Subcutaneous adipose tissue (tissue), 4 donors: ENCODE results near the gene SLC7A9. TPM values are rescaled to one million over a fixed set of nuclear protein-coding genes. Genes with fewer than 3 reads are reported as not detected.

Experiments
- total RNA-seq, 4 donors: library from RNA; depleted of rRNA; stranded (reverse); fragments of >200 nt; gene quantifications; one replicate each; pipeline ENCODE4 v1.1.0, GENCODE V29; 2016
- TF ChIP-seq, protein P1 (sequence below): fragments of 450-650 bp; IDR thresholded peaks from one replicate; pipeline ENCODE4 v1.5.1; 2016; ENCODE audit warnings: low read depth, mild to moderate bottlenecking, control low read depth, antibody characterized with exemption, moderate library complexity

Gene SLC7A9
- total RNA-seq, 4 donors from 2014 or later: 0.22 TPM; not detected in 3

DNA sequence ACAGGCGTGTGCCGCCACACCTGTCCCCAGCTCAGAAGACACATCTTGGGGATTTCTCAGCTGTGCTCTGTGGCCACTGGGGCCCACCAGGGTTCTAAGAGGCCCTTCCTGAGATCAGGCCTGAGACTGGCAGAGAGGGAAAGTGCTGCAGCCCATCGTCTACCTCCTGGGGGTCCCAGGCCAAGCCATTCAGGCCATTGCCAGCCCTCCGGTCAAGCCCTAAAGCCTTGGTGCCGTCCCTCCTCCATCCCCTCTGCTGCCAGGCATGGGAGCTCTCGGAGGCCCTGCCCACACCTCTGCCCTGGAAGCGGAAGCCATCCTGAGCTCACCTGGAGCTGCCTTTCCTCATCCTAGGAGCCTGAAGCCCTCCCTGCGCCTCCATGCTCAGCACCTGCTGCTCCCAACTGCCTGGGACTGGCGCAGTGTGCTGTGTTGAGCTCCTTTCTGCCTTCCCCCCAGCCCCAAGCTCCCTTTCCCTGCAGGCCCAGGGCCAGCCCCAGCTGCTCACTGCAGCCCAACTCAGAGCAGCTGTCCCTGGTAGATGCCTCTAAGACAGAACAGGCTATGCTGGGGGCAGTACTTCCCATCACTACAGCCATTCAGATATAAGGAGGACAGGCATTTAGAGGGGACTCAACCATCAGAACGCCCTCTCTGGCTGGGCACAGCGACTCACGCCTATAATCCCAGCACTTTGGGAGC is 2.9 kb downstream of the SLC7A9 start:
- TF ChIP-seq, protein P1, sequence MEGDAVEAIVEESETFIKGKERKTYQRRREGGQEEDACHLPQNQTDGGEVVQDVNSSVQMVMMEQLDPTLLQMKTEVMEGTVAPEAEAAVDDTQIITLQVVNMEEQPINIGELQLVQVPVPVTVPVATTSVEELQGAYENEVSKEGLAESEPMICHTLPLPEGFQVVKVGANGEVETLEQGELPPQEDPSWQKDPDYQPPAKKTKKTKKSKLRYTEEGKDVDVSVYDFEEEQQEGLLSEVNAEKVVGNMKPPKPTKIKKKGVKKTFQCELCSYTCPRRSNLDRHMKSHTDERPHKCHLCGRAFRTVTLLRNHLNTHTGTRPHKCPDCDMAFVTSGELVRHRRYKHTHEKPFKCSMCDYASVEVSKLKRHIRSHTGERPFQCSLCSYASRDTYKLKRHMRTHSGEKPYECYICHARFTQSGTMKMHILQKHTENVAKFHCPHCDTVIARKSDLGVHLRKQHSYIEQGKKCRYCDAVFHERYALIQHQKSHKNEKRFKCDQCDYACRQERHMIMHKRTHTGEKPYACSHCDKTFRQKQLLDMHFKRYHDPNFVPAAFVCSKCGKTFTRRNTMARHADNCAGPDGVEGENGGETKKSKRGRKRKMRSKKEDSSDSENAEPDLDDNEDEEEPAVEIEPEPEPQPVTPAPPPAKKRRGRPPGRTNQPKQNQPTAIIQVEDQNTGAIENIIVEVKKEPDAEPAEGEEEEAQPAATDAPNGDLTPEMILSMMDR: no peak

DNA sequence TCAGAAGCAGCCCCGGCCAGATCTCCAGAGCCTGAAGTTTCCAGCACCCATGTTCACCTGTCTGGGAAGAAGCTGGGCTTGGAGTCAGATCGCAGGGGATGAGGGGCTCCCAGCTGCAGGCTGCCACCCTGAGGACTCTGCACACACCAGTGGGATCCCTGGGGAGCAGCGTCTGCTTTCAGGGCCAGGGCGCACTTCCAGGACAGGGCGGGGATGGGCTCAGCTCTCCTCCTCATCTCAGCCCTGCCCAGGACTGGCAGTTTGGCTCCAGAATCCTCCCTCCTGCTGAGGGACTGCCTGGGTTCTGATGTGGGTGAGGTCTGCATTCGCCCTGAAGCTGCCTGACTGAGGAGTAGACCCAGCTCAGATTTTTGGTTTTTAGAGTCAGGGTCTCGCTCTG is 3.5 kb downstream of the SLC7A9 start:
- TF ChIP-seq, protein P1: no peak

DNA sequence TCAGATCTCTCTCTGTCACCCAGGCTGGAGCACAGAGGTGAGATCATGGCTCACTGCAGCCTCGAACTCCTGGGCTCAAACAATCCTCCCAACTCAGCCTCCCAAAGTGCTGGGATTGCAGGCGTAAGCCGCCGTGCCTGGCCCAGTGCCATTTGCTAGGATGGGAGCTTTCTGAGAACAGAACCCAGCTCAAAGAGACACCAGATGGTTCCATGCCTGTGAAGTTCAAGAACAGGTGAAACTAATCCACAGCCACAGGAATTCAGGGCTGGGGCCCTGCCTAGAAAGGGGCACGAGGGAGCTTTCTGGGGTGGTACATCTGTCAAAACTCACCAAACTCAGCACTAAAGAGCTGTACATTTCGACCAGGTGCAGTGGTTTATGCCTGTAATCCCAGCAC is 4.2 kb downstream of the SLC7A9 start:
- TF ChIP-seq, protein P1: no peak

DNA sequence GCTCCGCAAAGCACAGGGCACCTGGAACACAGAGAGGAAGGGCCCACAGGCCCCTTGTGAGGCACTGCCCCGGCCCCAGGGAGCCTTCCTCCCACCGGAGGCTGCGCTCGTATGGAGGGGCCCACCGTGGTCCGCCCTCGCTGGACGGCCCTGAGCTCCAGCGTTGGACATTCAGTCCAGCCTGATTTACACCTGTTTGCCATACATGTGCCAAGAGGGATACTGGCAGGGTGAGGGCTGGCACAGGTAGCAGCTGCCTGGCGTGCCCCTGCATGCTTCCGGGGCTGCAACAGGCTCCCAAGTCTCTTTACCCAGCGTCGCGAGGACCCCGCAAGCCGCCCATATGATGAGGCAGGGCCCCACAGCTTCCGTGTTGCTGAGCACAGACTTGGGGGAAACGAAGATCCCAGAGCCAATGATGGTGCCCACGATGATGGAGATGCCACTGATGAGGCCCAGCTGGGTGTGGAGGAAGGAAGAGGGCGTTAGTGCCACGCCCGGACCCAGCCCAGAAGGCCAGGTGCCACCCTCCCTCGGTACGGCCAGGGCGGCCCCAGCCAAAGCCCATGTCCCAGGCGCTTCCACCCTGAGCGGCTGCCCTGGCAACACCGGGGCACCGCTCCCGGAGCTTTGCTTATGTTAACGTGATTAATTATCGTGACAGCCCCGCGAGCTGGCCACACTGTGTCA is 5.1 kb downstream of the SLC7A9 start:
- TF ChIP-seq, protein P1: no peak

DNA sequence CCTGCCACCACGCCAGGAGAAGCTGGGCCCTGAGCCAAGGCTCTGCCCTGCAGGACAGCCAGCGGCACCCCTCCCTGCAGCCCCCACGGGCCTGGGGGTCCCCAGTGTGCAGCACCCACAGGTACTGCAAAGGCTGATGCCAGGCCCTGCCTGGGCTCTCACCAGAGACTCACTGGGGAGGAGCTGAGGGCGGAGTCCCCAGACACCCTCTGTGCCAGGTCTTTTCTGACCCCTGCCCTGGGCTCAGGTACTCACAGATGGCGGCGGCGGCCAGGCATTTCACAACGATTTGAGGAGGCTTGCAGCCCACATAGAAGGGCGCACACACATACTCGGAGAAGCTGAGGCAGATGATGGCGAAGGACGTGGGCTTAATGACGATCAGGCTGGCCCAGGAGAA is 5.7 kb downstream of the SLC7A9 start:
- TF ChIP-seq, protein P1: no peak

DNA sequence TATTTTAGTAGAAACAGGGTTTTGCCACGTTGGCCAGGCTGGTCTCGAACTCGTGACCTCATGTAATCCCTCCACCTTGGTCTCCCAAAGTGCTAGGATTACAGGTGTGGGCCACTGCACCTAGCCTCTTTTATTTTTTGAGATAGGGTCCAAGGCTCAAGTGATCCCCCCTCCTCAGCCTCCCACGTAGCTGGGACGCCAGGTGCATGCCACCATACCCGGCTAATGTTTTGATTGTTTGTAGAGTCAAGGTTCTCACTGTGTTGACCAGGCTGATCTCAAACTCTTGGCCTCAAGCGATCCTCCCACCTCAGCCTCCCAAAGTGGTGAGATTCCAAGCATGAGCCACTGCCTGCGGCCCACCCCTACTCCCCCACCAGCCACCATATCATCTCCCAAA is 6.3 kb downstream of the SLC7A9 start:
- TF ChIP-seq, protein P1: no peak

DNA sequence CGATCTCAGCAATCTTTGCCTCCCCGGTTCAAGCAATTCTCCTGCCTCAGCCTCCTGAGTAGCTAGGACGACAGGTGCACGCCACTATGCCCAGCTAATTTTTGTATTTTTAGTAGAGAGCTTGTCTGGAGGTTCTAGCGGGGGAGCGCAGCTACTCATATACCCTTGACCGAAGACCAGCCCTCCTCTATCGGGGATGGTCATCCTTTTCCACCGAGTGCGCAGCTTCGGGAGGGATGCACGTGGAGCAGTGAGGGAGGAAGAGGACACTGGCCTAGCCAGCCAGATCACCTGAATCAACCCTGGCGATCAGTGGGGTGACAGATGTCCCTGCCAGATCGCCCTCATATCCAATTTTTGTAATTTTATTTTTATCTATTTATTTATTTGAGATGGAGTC is 6.8 kb downstream of the SLC7A9 start:
- TF ChIP-seq, protein P1: no peak
